ENCODE results near the gene RBMS1.
A peak's percentile ranks its signal among the peaks of the same experiment; 100 is the strongest.

The RBMS1 gene

GRCh38 chr2:160389875-160390274, 103.7 kb downstream of the RBMS1 start:
- Mint-ChIP-seq H3K4me3 (no peak overlapping the region), H3K9me3 (peaks cover 0 to 2% of the 10 kb centered on the region in 2 donors), H3K27me3 (no peaks in the 10 kb centered on the region), H3K4me1 (peaks cover 29 to 66% of the 10 kb centered on the region in 2 donors), H3K27ac (no peak overlapping the region), H3K36me3 (peaks cover 3 to 6% of the 10 kb centered on the region in 2 donors)
- ATAC-seq (replicated peaks): no peak
- DNase-seq: no peak

GRCh38 chr2:160388464-160389263, 104.9 kb downstream of the RBMS1 start:
- H3K27me3 Mint-ChIP-seq: no peaks in the 10 kb centered on the region
- H3K4me3 Mint-ChIP-seq: peak overlapping the region; percentile 60 to 66
- peak overlapping the region; percentile 59 for H3K27ac Mint-ChIP-seq
- DNase-seq (peak; percentile 31), ATAC-seq (replicated peaks) (peak; percentile 89)
- peaks cover 3 to 6% of the 10 kb centered on the region in 2 donors for H3K36me3 Mint-ChIP-seq
- peaks cover 27 to 57% of the 10 kb centered on the region in 2 donors for H3K4me1 Mint-ChIP-seq
- H3K9me3 Mint-ChIP-seq: peaks cover 0 to 2% of the 10 kb centered on the region in 2 donors

- no peak for DNase-seq
- Mint-ChIP-seq H3K9me3 (peaks cover 0 to 2% of the 10 kb centered on the region in 2 donors), H3K4me3 (no peak overlapping the region), H3K27me3 (no peaks in the 10 kb centered on the region), H3K36me3 (peaks cover 3 to 6% of the 10 kb centered on the region in 2 donors), H3K4me1 (peaks cover 27 to 48% of the 10 kb centered on the region in 2 donors), H3K27ac (peak overlapping the region; percentile 59)
- no peak for ATAC-seq (replicated peaks)
These were observed 105.9 kb downstream of the RBMS1 start for GRCh38 chr2:160387558-160388262.

GRCh38 chr2:160384791-160385190, 108.8 kb downstream of the RBMS1 start:
- H3K4me1 Mint-ChIP-seq: peaks cover 25 to 44% of the 10 kb centered on the region in 2 donors
- no peaks in the 10 kb centered on the region for H3K9me3 Mint-ChIP-seq
- H3K27ac Mint-ChIP-seq: no peak overlapping the region
- DNase-seq: no peak
- no peak overlapping the region for H3K4me3 Mint-ChIP-seq
- no peak for ATAC-seq (replicated peaks)
- no peaks in the 10 kb centered on the region for H3K36me3 Mint-ChIP-seq
- no peaks in the 10 kb centered on the region for H3K27me3 Mint-ChIP-seq

- DNase-seq (no peak), ATAC-seq (replicated peaks) (peak; percentile 55 to 57)
- Mint-ChIP-seq H3K27ac (no peak overlapping the region), H3K4me3 (no peak overlapping the region), H3K36me3 (no peaks in the 10 kb centered on the region), H3K4me1 (peaks cover 18 to 44% of the 10 kb centered on the region in 2 donors), H3K9me3 (no peaks in the 10 kb centered on the region), H3K27me3 (no peaks in the 10 kb centered on the region)
These were observed 112.1 kb downstream of the RBMS1 start for GRCh38 chr2:160381425-160381951.

GRCh38 chr2:160380611-160381010, 113.0 kb downstream of the RBMS1 start:
- no peak for ATAC-seq (replicated peaks)
- no peak overlapping the region for H3K27ac Mint-ChIP-seq
- no peaks in the 10 kb centered on the region for H3K27me3 Mint-ChIP-seq
- H3K36me3 Mint-ChIP-seq: no peaks in the 10 kb centered on the region
- H3K9me3 Mint-ChIP-seq: no peaks in the 10 kb centered on the region
- no peak for DNase-seq
- H3K4me1 Mint-ChIP-seq: peaks cover 18 to 48% of the 10 kb centered on the region in 2 donors
- no peak overlapping the region for H3K4me3 Mint-ChIP-seq

GRCh38 chr2:160380000-160380570, 113.5 kb downstream of the RBMS1 start:
- H3K27ac Mint-ChIP-seq: no peak overlapping the region
- no peaks in the 10 kb centered on the region for H3K27me3 Mint-ChIP-seq
- H3K4me1 Mint-ChIP-seq: peaks cover 18 to 51% of the 10 kb centered on the region in 2 donors
- no peak overlapping the region for H3K4me3 Mint-ChIP-seq
- H3K9me3 Mint-ChIP-seq: no peaks in the 10 kb centered on the region
- DNase-seq (no peak), ATAC-seq (replicated peaks) (no peak)
- H3K36me3 Mint-ChIP-seq: no peaks in the 10 kb centered on the region

- no peak overlapping the region for H3K27ac Mint-ChIP-seq
- no peak overlapping the region for H3K4me3 Mint-ChIP-seq
- H3K36me3 Mint-ChIP-seq: no peaks in the 10 kb centered on the region
- ATAC-seq (replicated peaks) (no peak), DNase-seq (no peak)
- no peaks in the 10 kb centered on the region for H3K27me3 Mint-ChIP-seq
- H3K4me1 Mint-ChIP-seq: peaks cover 17 to 52% of the 10 kb centered on the region in 2 donors
- H3K9me3 Mint-ChIP-seq: no peaks in the 10 kb centered on the region
These were observed 114.2 kb downstream of the RBMS1 start for GRCh38 chr2:160379399-160379798.

- Mint-ChIP-seq H3K4me3 (no peak overlapping the region), H3K9me3 (no peaks in the 10 kb centered on the region), H3K27me3 (no peaks in the 10 kb centered on the region), H3K36me3 (peaks cover 0 to 4% of the 10 kb centered on the region in 2 donors), H3K4me1 (peaks cover 31 to 72% of the 10 kb centered on the region in 2 donors), H3K27ac (no peak overlapping the region)
- ATAC-seq (replicated peaks) (peak in 1 of 2 donors; percentile 42), DNase-seq (no peak)
These were observed 116.2 kb downstream of the RBMS1 start for GRCh38 chr2:160377204-160377995.

GRCh38 chr2:160376576-160376975, 117.0 kb downstream of the RBMS1 start:
- Mint-ChIP-seq H3K4me1 (peaks cover 37 to 73% of the 10 kb centered on the region in 2 donors), H3K4me3 (no peak overlapping the region), H3K27me3 (no peaks in the 10 kb centered on the region), H3K36me3 (peaks cover 0 to 4% of the 10 kb centered on the region in 2 donors), H3K9me3 (no peaks in the 10 kb centered on the region), H3K27ac (no peak overlapping the region)
- ATAC-seq (replicated peaks): no peak
- DNase-seq: no peak

GRCh38 chr2:160375802-160376469, 117.7 kb downstream of the RBMS1 start:
- H3K27me3 Mint-ChIP-seq: no peaks in the 10 kb centered on the region
- peak; percentile 69 to 77 for ATAC-seq (replicated peaks)
- H3K4me3 Mint-ChIP-seq: no peak overlapping the region
- no peak overlapping the region for H3K27ac Mint-ChIP-seq
- no peaks in the 10 kb centered on the region for H3K9me3 Mint-ChIP-seq
- peaks cover 36 to 72% of the 10 kb centered on the region in 2 donors for H3K4me1 Mint-ChIP-seq
- H3K36me3 Mint-ChIP-seq: peaks cover 0 to 4% of the 10 kb centered on the region in 2 donors
- DNase-seq: no peak

GRCh38 chr2:160375037-160375436, 118.6 kb downstream of the RBMS1 start:
- peaks cover 0 to 4% of the 10 kb centered on the region in 2 donors for H3K36me3 Mint-ChIP-seq

GRCh38 chr2:160373666-160374065, 119.9 kb downstream of the RBMS1 start:
- Mint-ChIP-seq H3K27ac (no peak overlapping the region), H3K4me3 (peak overlapping the region; percentile 14 to 38), H3K36me3 (peaks cover 0 to 4% of the 10 kb centered on the region in 2 donors), H3K27me3 (no peaks in the 10 kb centered on the region), H3K9me3 (no peaks in the 10 kb centered on the region), H3K4me1 (peaks cover 36 to 69% of the 10 kb centered on the region in 2 donors)
- no peak for DNase-seq
- no peak for ATAC-seq (replicated peaks)

More at GRCh38 chr2:160375037-160375436, 118.6 kb downstream of the RBMS1 start:
- ATAC-seq (replicated peaks): no peak
- Mint-ChIP-seq H3K27ac (no peak overlapping the region), H3K4me1 (peaks cover 30 to 69% of the 10 kb centered on the region in 2 donors), H3K4me3 (no peak overlapping the region), H3K9me3 (no peaks in the 10 kb centered on the region), H3K27me3 (no peaks in the 10 kb centered on the region)
- DNase-seq: no peak
